Uterus (tissue), 4 donors: Measurements from ENCODE around the gene KRTAP17-1. TPM values are rescaled to one million over a fixed set of nuclear protein-coding genes. Genes with fewer than 3 reads are reported as not detected.

Experiments
- DNase-seq, 2 donors: peaks; one replicate each; pipeline ENCODE4 v3.0.0-alpha.2; 2019 to 2020
- H3K27ac ChIP-seq, 2 donors: fragments of 200-600 bp; sonication (generic); 1 replicate in 1 of 2; 2 replicates in 1 of 2; pipeline ENCODE4 v1.5.1; 2016 to 2018
- H3K27me3 ChIP-seq, 2 donors: fragments of 200-600 bp; sonication (generic); one replicate each; pipeline ENCODE4 v1.5.1; 2018 to 2019; ENCODE audit warnings: control low read depth in 1 of 2
- H3K36me3 ChIP-seq, 2 donors: fragments of 200-600 bp; sonication (generic); one replicate each; pipeline ENCODE4 v1.5.1; 2019; ENCODE audit warnings: control low read depth in 1 of 2
- H3K4me1 ChIP-seq, 2 donors: fragments of 200-600 bp; sonication (generic); one replicate each; pipeline ENCODE4 v1.5.1; 2018 to 2019; ENCODE audit warnings: control low read depth in 1 of 2
- H3K4me3 ChIP-seq, 2 donors: fragments of 200-600 bp; sonication (generic); 1 replicate in 1 of 2; 2 replicates in 1 of 2; pipeline ENCODE4 v1.5.1; 2018 to 2019; ENCODE audit warnings: mild to moderate bottlenecking in 1 of 2
- H3K9me3 ChIP-seq, 2 donors: fragments of 200-600 bp; sonication (generic); one replicate each; pipeline ENCODE4 v1.5.1; 2019; ENCODE audit warnings: control low read depth in 1 of 2
- CTCF ChIP-seq, 4 experiments: fragments of 200-600 bp in 2 of 4; fragments of 450-650 bp in 2 of 4; sonication (generic) in 2 of 4; IDR thresholded peaks; one replicate each; pipeline ENCODE4 v1.5.1; 2016 to 2019; ENCODE audit warnings: antibody characterized with exemption in 4 of 4, mild to moderate bottlenecking in 2 of 4, moderate library complexity in 1 of 4
- POLR2A ChIP-seq, 2 donors: fragments of 450-650 bp; IDR thresholded peaks; one replicate each; pipeline ENCODE4 v1.6.1; 2016; ENCODE audit warnings: antibody characterized with exemption in 2 of 2, mild to moderate bottlenecking in 1 of 2, moderate library complexity in 1 of 2
- intact Hi-C: fragments of 100-400 bp; cut with DNase I; formaldehyde crosslinking; loops from one replicate; pipeline ENCODE4 v1.15.1; 2023; ENCODE audit warnings: low total_unique reads
- total RNA-seq, 4 donors: library from RNA; depleted of rRNA in 3 of 4; stranded (reverse); fragments of >200 nt in 3 of 4; gene quantifications; one replicate each; pipeline versions ENCODE4 v1.1.0 to v1.2.4, GENCODE V29; 2014 to 2023
- donor health status: DM: yes; HTN: yes; CAD: no.

The KRTAP17-1 gene
- total RNA-seq, 4 donors from 2014 or later: not detected

- H3K27me3 ChIP-seq: no peaks in the 10 kb centered on the region
- intact Hi-C loops: no loop called here
- H3K4me3 ChIP-seq: no peak overlapping the region
- no peaks in the 10 kb centered on the region for H3K36me3 ChIP-seq
- no peaks in the 10 kb centered on the region for H3K9me3 ChIP-seq
- no peaks in the 10 kb centered on the region for H3K4me1 ChIP-seq
- no peak overlapping the region for H3K27ac ChIP-seq
- TF ChIP-seq POLR2A (IDR thresholded peaks at IDR 0.05) (no peak), CTCF (IDR thresholded peaks at IDR 0.05) (no peak)
- DNase-seq: no peak
Observed at GRCh38 chr17:41325611-41326010, 10.1 kb upstream of the KRTAP17-1 start.

GRCh38 chr17:41325126-41325525, 9.6 kb upstream of the KRTAP17-1 start:
- Histone ChIP-seq H3K4me1 (no peaks in the 10 kb centered on the region), H3K36me3 (no peaks in the 10 kb centered on the region), H3K27me3 (no peaks in the 10 kb centered on the region), H3K9me3 (no peaks in the 10 kb centered on the region), H3K27ac (no peak overlapping the region), H3K4me3 (no peak overlapping the region)
- TF ChIP-seq CTCF (IDR thresholded peaks at IDR 0.05) (no peak), POLR2A (IDR thresholded peaks at IDR 0.05) (no peak)
- intact Hi-C loops: no loop called here
- no peak for DNase-seq

- no peak overlapping the region for H3K4me3 ChIP-seq
- no peaks in the 10 kb centered on the region for H3K27me3 ChIP-seq
- H3K4me1 ChIP-seq: no peaks in the 10 kb centered on the region
- intact Hi-C loops: no loop called here
- DNase-seq: no peak
- TF ChIP-seq CTCF (IDR thresholded peaks at IDR 0.05) (peak in 1 of 4 experiments; percentile 13), POLR2A (IDR thresholded peaks at IDR 0.05) (no peak)
- H3K27ac ChIP-seq: no peak overlapping the region
- no peaks in the 10 kb centered on the region for H3K36me3 ChIP-seq
- peaks cover 0 to 4% of the 10 kb centered on the region in 2 donors for H3K9me3 ChIP-seq
Observed at GRCh38 chr17:41324180-41325075, 8.9 kb upstream of the KRTAP17-1 start.

- no peaks in the 10 kb centered on the region for H3K27me3 ChIP-seq
- no peak for TF ChIP-seq POLR2A (IDR thresholded peaks at IDR 0.05)
- TF ChIP-seq CTCF (IDR thresholded peaks at IDR 0.05): no peak
- peaks cover 0 to 7% of the 10 kb centered on the region in 2 donors for H3K9me3 ChIP-seq
- no peak overlapping the region for H3K4me3 ChIP-seq
- H3K4me1 ChIP-seq: no peaks in the 10 kb centered on the region
- no peak for DNase-seq
- H3K36me3 ChIP-seq: no peaks in the 10 kb centered on the region
- intact Hi-C loops: no loop called here
- no peak overlapping the region for H3K27ac ChIP-seq
Observed at GRCh38 chr17:41322903-41323895, 7.7 kb upstream of the KRTAP17-1 start.
